Neural cell (in vitro differentiated cells): Measurements from ENCODE around the gene PDE8A.

Source experiments
- CTCF ChIP-seq: fragments of 450-650 bp; IDR thresholded peaks from 2 replicates; pipeline ENCODE4 v1.5.1; 2014; ENCODE audit warnings: antibody characterized with exemption, mild to moderate bottlenecking, moderate library complexity; ENCODE audit not compliant: poor library complexity, severe bottlenecking
- EZH2 ChIP-seq: fragments of 200-600, 300-800 bp; shearing (Covaris generic), sonication (generic); IDR thresholded peaks from 2 replicates; pipeline ENCODE4 v1.6.1; 2014; ENCODE audit warnings: antibody characterized with exemption, low read length, borderline replicate concordance, mild to moderate bottlenecking; ENCODE audit not compliant: insufficient read depth, poor library complexity, severe bottlenecking
- POLR2AphosphoS5 ChIP-seq: IDR thresholded peaks from 2 replicates; pipeline ENCODE4 v1.6.1; 2012
- RAD21 ChIP-seq: fragments of 450-650 bp; conservative IDR thresholded peaks from 2 replicates; pipeline ENCODE4 v1.6.1; 2014; ENCODE audit warnings: antibody characterized with exemption, mild to moderate bottlenecking, moderate library complexity
- REST ChIP-seq: IDR thresholded peaks from 2 replicates; pipeline ENCODE4 v1.6.1; 2012; ENCODE audit warnings: borderline replicate concordance
- SMC3 ChIP-seq: fragments of 450-650 bp; conservative IDR thresholded peaks from 2 replicates; pipeline ENCODE4 v1.6.1; 2014; ENCODE audit warnings: antibody characterized with exemption, mild to moderate bottlenecking, moderate library complexity; ENCODE audit not compliant: poor library complexity

GRCh38 chr15:85005319-85005718, 23.7 kb downstream of the PDE8A start:
- TF ChIP-seq POLR2AphosphoS5 (no peak), CTCF (no peak), RAD21 (no peak), REST (no peak), SMC3 (no peak), EZH2 (no peak)
